K562 (cell line): Measurements from ENCODE around the gene MTOR. TPM values are rescaled to one million over a fixed set of nuclear protein-coding genes. Genes with fewer than 3 reads are reported as not detected.

Source experiments
- ATAC-seq: fragments of 200-7000 bp; cut with Tn5 transposase; 3 replicates; pipeline ENCODE4 v1.9.1; 2020; ENCODE audit warnings: moderate library complexity
- BruUV-seq: library from RNA; stranded (reverse); fragments of 400-500 nt; replicated peaks from 2 replicates; lab custom pipeline; 2021; lab: Mats Ljungman, UMichigan
- CTCF ChIA-PET: fragments of 300-600 bp; formaldehyde crosslinking; extraction: SDS; loops from one replicate; lab custom pipeline; 2021; ENCODE audit warnings: low intra/inter-chr PET ratio; lab: Yijun Ruan, JAX
- POLR2A ChIA-PET: fragments of 300-600, 350-650 bp; sonication (Branson Sonifier 250); formaldehyde crosslinking; extraction: SDS; loops from one replicate; lab custom pipeline; 2021; ENCODE audit warnings: antibody characterized with exemption, inconsistent platforms; lab: Yijun Ruan, JAX
- DNase-seq, 4 experiments: peaks; one replicate each; pipeline versions ENCODE4 v3.0.0 to v3.0.0-alpha.2; 2011 to 2018; ENCODE audit warnings: low spot score in 3 of 4, mixed read lengths in 3 of 4; ENCODE audit errors: extremely low read depth in 1 of 4
- FAIRE-seq: peaks from 2 replicates; lab custom pipeline; 2011; peaks lifted over from hg19 to GRCh38; lab: Jason Lieb, UNC
- H2AFZ ChIP-seq: 2 replicates; pipeline ENCODE4 v1.6.0; 2011; ENCODE audit warnings: low read depth, low read length, control low read depth, inconsistent platforms
- H3K27ac ChIP-seq: fragments of 200-600 bp; 3 replicates; pipeline ENCODE4 v1.8.0; 2011; ENCODE audit warnings: low read depth, mild to moderate bottlenecking, control low read depth, inconsistent platforms, low read length, moderate library complexity, mixed read lengths; ENCODE audit errors: extremely low read depth
- H3K27me3 ChIP-seq, 2 experiments: fragments of 300-600 bp in 1 of 2; 2 replicates in 1 of 2; 3 replicates in 1 of 2; pipeline versions ENCODE4 v1.6.0 to v1.8.0; 2011; ENCODE audit warnings: inconsistent platforms in 2 of 2, low read length in 2 of 2, mild to moderate bottlenecking in 1 of 2, mixed read lengths in 1 of 2, moderate library complexity in 1 of 2; ENCODE audit not compliant: control insufficient read depth in 2 of 2, insufficient read depth in 2 of 2
- H3K36me3 ChIP-seq: fragments of 300-600 bp; 3 replicates; pipeline ENCODE4 v1.8.0; 2011; ENCODE audit warnings: mild to moderate bottlenecking, low read length, inconsistent platforms; ENCODE audit not compliant: control insufficient read depth, insufficient read depth
- H3K4me1 ChIP-seq, 2 experiments: fragments of 200-600 bp in 1 of 2; replicated peaks in 1 of 2; 2 replicates in 1 of 2; 3 replicates in 1 of 2; pipeline versions ENCODE4 v1.5.1 to v1.8.0; 2011; ENCODE audit warnings: inconsistent platforms in 2 of 2, low read length in 2 of 2, mild to moderate bottlenecking in 1 of 2, mixed read lengths in 1 of 2, moderate library complexity in 1 of 2; ENCODE audit not compliant: control insufficient read depth in 2 of 2, insufficient read depth in 2 of 2
- H3K4me2 ChIP-seq: 2 replicates; pipeline ENCODE4 v1.6.1; 2011; ENCODE audit warnings: low read length, control low read depth, inconsistent platforms, mixed read lengths; ENCODE audit not compliant: insufficient read depth
- H3K4me3 ChIP-seq: fragments of 200-600 bp; sonication (generic), shearing (Covaris generic); 2 replicates; pipeline ENCODE4 v1.5.1; 2016; ENCODE audit warnings: control low read depth, inconsistent platforms
- H3K79me2 ChIP-seq: fragments of 200-600 bp; 3 replicates; pipeline ENCODE4 v1.8.0; 2011; ENCODE audit warnings: low read length, inconsistent platforms; ENCODE audit not compliant: control insufficient read depth, insufficient read depth
- H3K9ac ChIP-seq, 2 experiments: 2 replicates each; pipeline versions ENCODE4 v1.6.0 to v1.6.1; 2011; ENCODE audit warnings: low read depth in 2 of 2, low read length in 2 of 2, control low read depth in 1 of 2, inconsistent platforms in 1 of 2, mild to moderate bottlenecking in 1 of 2, mixed read lengths in 1 of 2; ENCODE audit not compliant: insufficient read depth in 1 of 2
- H3K9me1 ChIP-seq: one replicate; pipeline ENCODE4 v1.6.0; 2011; ENCODE audit warnings: inconsistent platforms, mild to moderate bottlenecking, low read length, moderate library complexity; ENCODE audit not compliant: control insufficient read depth, insufficient read depth
- H3K9me3 ChIP-seq: replicated peaks from 2 replicates; pipeline ENCODE4 v1.5.1; 2011; ENCODE audit warnings: low read depth, low read length, inconsistent platforms; ENCODE audit not compliant: control insufficient read depth, insufficient read depth
- H4K20me1 ChIP-seq: replicated peaks from 2 replicates; pipeline ENCODE4 v1.6.1; 2011; ENCODE audit warnings: low read length, inconsistent platforms, mixed read lengths; ENCODE audit not compliant: control insufficient read depth, insufficient read depth
- BRF1 ChIP-seq: IDR thresholded peaks from 3 replicates; pipeline ENCODE4 v1.6.1; 2011; ENCODE audit warnings: borderline replicate concordance, mild to moderate bottlenecking; ENCODE audit not compliant: insufficient read length; ENCODE audit errors: extremely low read depth
- EHMT2 ChIP-seq: fragments of 450-650 bp; IDR thresholded peaks from 2 replicates; pipeline ENCODE4 v1.6.1; 2018; ENCODE audit warnings: antibody characterized with exemption
- KAT2B ChIP-seq: IDR thresholded peaks from one replicate; pipeline ENCODE4 v1.6.1; 2012; ENCODE audit warnings: low read depth, mild to moderate bottlenecking, control low read depth, inconsistent platforms, low read length, moderate library complexity
- NEUROD1 ChIP-seq: fragments of 150-350 bp; IDR thresholded peaks from 2 replicates; pipeline ENCODE4 v1.6.1; 2014; ENCODE audit warnings: borderline replicate concordance, low read length, low read depth; ENCODE audit not compliant: partially characterized antibody
- NR3C1 ChIP-seq: sonication (generic); formaldehyde crosslinking; IDR thresholded peaks from 2 replicates; pipeline ENCODE4 v1.8.1; 2022; ENCODE audit warnings: missing genetic modification reagents
- TEAD4 ChIP-seq, 2 experiments: sonication (generic) in 1 of 2; formaldehyde crosslinking in 1 of 2; IDR thresholded peaks; 2 replicates each; pipeline versions ENCODE4 v1.6.1 to v1.8.0; 2012 to 2022; ENCODE audit warnings: borderline replicate concordance in 1 of 2, inconsistent platforms in 1 of 2, low read length in 1 of 2, mild to moderate bottlenecking in 1 of 2, missing genetic modification reagents in 1 of 2
- XRCC5 ChIP-seq: fragments of 200-400 bp; formaldehyde crosslinking; IDR thresholded peaks from 2 replicates; pipeline ENCODE4 v1.6.1; 2017; ENCODE audit warnings: low read depth, mild to moderate bottlenecking, low read length
- WGBS: fragments of 100-300 bp; shearing (Covaris generic); methylation state at CpG from one replicate; pipeline ENCODE4 v1.1.6; 2016; ENCODE audit warnings: low coverage, mixed read lengths; ENCODE audit not compliant: insufficient coverage; ENCODE audit errors: missing lambda C conversion rate; 5-methylcytosine and 5-hydroxymethylcytosine counted together
- in situ Hi-C: fragments of 300-500 bp; cut with MboI; formaldehyde crosslinking; loops from 4 replicates; pipeline ENCODE4 v1.15.0; 2018; ENCODE audit warnings: inconsistent platforms, mixed read lengths
- intact Hi-C: fragments of 100-400 bp; cut with micrococcal nuclease; formaldehyde crosslinking; loops from 2 replicates; pipeline ENCODE4 v1.14.2; 2022
- polyA plus RNA-seq, 8 experiments: library from polyadenylated mRNA; depleted of rRNA in 4 of 8; stranded (reverse) in 5 of 8; unstranded in 3 of 8; fragments of >200 nt; fragmentation: Nextera tagmentation in 2 of 8; fragmentation: Illumina TruSeq in 1 of 8; extraction: Ambion mirVana in 2 of 8; extraction: Trizol in 1 of 8; gene quantifications; 2 replicates each; pipeline versions ENCODE4 v1.2.1 to v1.2.3, GENCODE V29; 2011 to 2014; ENCODE audit warnings: inconsistent platforms in 1 of 8, missing spikeins in 1 of 8
- total RNA-seq, 7 experiments: library from RNA; depleted of rRNA in 6 of 7; stranded (reverse); fragments of >200 nt in 6 of 7; fragmentation: Illumina TruSeq in 2 of 7; extraction: Trizol in 2 of 7; gene quantifications; 2 replicates each; pipeline versions ENCODE4 v1.2.1 to v1.2.3, GENCODE V29; 2011 to 2021; ENCODE audit warnings: low replicate concordance in 1 of 7
- TF ChIP-seq, protein P1 (sequence below): fragments of 250-450 bp; sonication (Bioruptor Pico); IDR thresholded peaks from 2 replicates; pipeline ENCODE4 v1.5.0; 2020; ENCODE audit warnings: mild to moderate bottlenecking, borderline replicate concordance
- TF ChIP-seq, protein P2 (sequence below): IDR thresholded peaks from 2 replicates; pipeline ENCODE4 v1.6.1; 2011; ENCODE audit warnings: borderline replicate concordance, low read depth, mild to moderate bottlenecking, moderate library complexity, low read length; ENCODE audit not compliant: insufficient read depth, poor library complexity, severe bottlenecking
- TF ChIP-seq, protein P3 (sequence below): fragments of 450-650 bp; IDR thresholded peaks from 2 replicates; pipeline ENCODE4 v1.6.1; 2017; ENCODE audit warnings: antibody characterized with exemption

Gene MTOR
- total and polyA plus RNA-seq, 9 of the 15 experiments (the other 6 are each of a cell fraction or from before 2014, with no cell fraction given) = 11.4 to 71.4 (median 52.2) TPM

DNA sequence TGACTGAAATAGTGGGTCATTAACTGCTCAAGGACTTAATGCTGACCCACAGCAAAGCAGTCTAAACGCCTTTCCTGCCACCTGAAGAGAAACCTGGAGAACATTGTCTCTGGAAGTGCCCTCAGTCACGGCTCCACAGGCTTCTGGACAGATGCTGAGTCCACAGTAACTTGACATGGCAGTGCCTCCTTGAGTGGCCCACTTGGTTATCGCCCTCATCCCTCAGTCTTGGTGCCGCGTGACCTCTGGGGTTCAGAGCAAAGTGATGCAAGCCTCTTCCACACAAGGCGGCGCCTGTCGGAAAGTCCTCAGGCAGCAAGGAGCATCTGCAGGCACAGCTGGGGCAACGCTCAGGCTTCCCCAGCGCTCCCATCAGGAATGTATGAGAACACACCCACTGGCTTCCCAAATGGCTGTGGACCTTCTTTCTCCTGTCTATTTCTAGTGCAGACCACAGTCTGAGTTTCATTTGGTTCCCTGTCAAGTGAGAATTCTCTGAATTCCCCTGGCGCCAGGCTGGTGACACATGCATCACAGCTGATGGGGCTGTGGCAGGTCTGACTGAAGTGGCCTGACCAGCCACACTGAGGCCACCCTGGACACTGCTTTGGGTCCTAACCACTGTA, 86.2 kb downstream of the MTOR start:
- ChIA-PET CTCF (interaction anchor here (0.6 kb wide), 1 partner anchor 750 kb away, joined by 3 read pairs; the partner anchor contains the start of gene KIAA2013), POLR2A (interaction anchor here (2.0 kb wide), 1 partner anchor 11 kb away, joined by 4 read pairs; no protein-coding TSS in a partner anchor)
- H3K4me2 ChIP-seq = no peak overlapping the region
- 96% methylated on average over 11 of the region's 11 CpGs for WGBS
- BruUV-seq = no TSS peak
- H3K27ac ChIP-seq = no peak overlapping the region
- peaks cover 0 to 13% of the 10 kb centered on the region in 2 experiments; a peak in 4 of 5 replicates for H3K4me1 ChIP-seq
- H3K36me3 ChIP-seq = peaks cover 51% of the 10 kb centered on the region
- FAIRE-seq (no peak), ATAC-seq (no peak), DNase-seq (no peak)
- H3K79me2 ChIP-seq = no peaks in the 10 kb centered on the region
- H4K20me1 ChIP-seq = no peaks in the 10 kb centered on the region; the same call in 1 of the 2 replicates
- H3K9me1 ChIP-seq = no peaks in the 10 kb centered on the region
- no peak overlapping the region for H2AFZ ChIP-seq
- TF ChIP-seq, protein P1, sequence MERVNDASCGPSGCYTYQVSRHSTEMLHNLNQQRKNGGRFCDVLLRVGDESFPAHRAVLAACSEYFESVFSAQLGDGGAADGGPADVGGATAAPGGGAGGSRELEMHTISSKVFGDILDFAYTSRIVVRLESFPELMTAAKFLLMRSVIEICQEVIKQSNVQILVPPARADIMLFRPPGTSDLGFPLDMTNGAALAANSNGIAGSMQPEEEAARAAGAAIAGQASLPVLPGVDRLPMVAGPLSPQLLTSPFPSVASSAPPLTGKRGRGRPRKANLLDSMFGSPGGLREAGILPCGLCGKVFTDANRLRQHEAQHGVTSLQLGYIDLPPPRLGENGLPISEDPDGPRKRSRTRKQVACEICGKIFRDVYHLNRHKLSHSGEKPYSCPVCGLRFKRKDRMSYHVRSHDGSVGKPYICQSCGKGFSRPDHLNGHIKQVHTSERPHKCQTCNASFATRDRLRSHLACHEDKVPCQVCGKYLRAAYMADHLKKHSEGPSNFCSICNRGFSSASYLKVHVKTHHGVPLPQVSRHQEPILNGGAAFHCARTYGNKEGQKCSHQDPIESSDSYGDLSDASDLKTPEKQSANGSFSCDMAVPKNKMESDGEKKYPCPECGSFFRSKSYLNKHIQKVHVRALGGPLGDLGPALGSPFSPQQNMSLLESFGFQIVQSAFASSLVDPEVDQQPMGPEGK = no peak
- no peak for TF ChIP-seq EHMT2
- TF ChIP-seq TEAD4 (IDR thresholded peaks at IDR 0.05; ENCODE audit: low read length) = no peak
- TF ChIP-seq TEAD4 (CRISPR knock-in tag; IDR thresholded peaks at IDR 0.05; ENCODE audit: borderline replicate concordance) = no peak
- no peak for TF ChIP-seq NR3C1 (CRISPR knock-in tag)
- no peak for TF ChIP-seq XRCC5
- TF ChIP-seq NEUROD1 = no peak
- no peak for TF ChIP-seq KAT2B
- no peak for TF ChIP-seq BRF1
- TF ChIP-seq, protein P2, sequence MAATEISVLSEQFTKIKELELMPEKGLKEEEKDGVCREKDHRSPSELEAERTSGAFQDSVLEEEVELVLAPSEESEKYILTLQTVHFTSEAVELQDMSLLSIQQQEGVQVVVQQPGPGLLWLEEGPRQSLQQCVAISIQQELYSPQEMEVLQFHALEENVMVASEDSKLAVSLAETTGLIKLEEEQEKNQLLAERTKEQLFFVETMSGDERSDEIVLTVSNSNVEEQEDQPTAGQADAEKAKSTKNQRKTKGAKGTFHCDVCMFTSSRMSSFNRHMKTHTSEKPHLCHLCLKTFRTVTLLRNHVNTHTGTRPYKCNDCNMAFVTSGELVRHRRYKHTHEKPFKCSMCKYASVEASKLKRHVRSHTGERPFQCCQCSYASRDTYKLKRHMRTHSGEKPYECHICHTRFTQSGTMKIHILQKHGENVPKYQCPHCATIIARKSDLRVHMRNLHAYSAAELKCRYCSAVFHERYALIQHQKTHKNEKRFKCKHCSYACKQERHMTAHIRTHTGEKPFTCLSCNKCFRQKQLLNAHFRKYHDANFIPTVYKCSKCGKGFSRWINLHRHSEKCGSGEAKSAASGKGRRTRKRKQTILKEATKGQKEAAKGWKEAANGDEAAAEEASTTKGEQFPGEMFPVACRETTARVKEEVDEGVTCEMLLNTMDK = no peak
- TF ChIP-seq, protein P3, sequence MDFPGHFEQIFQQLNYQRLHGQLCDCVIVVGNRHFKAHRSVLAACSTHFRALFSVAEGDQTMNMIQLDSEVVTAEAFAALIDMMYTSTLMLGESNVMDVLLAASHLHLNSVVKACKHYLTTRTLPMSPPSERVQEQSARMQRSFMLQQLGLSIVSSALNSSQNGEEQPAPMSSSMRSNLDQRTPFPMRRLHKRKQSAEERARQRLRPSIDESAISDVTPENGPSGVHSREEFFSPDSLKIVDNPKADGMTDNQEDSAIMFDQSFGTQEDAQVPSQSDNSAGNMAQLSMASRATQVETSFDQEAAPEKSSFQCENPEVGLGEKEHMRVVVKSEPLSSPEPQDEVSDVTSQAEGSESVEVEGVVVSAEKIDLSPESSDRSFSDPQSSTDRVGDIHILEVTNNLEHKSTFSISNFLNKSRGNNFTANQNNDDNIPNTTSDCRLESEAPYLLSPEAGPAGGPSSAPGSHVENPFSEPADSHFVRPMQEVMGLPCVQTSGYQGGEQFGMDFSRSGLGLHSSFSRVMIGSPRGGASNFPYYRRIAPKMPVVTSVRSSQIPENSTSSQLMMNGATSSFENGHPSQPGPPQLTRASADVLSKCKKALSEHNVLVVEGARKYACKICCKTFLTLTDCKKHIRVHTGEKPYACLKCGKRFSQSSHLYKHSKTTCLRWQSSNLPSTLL = no peak
- H3K4me3 ChIP-seq = no peak overlapping the region
- H3K9ac ChIP-seq = no peak overlapping the region
- intact Hi-C loops = no loop called here
- no peaks in the 10 kb centered on the region for H3K9me3 ChIP-seq
- no peaks in the 10 kb centered on the region for H3K27me3 ChIP-seq
- in situ Hi-C loops = no loop called here
